Kidney epithelial cell (primary cell): ENCODE measurements around the gene LCE3E. TPM values are rescaled to one million over a fixed set of nuclear protein-coding genes. Genes with fewer than 3 reads are reported as not detected.
"Not testable (repeated sequence)": the region's sequence is repeated elsewhere in the genome, so short reads cannot be mapped to it uniquely, and the experiment has no call there.

Experiments
- DNase-seq: peaks from one replicate; pipeline ENCODE4 v3.0.0-alpha.2; 2010; ENCODE audit warnings: low read depth
- H3K27me3 ChIP-seq: 2 replicates; pipeline ENCODE4 v1.6.0; 2011; ENCODE audit warnings: low read length; ENCODE audit not compliant: control insufficient read depth, insufficient read depth
- H3K36me3 ChIP-seq: 2 replicates; pipeline ENCODE4 v1.5.1; 2011; ENCODE audit warnings: low read length; ENCODE audit not compliant: control insufficient read depth, insufficient read depth
- H3K4me3 ChIP-seq: 2 replicates; pipeline ENCODE4 v1.5.1; 2011; ENCODE audit warnings: low read depth, mild to moderate bottlenecking, control low read depth, low read length
- CTCF ChIP-seq: IDR thresholded peaks from 2 replicates; pipeline ENCODE4 v1.5.1; 2011; ENCODE audit warnings: mild to moderate bottlenecking, moderate library complexity, low read length, control low read depth, inconsistent platforms; ENCODE audit not compliant: insufficient read depth, poor library complexity, severe bottlenecking
- total RNA-seq: library from RNA; depleted of rRNA; stranded (reverse); fragments of >200 nt; gene quantifications from 2 replicates; pipeline ENCODE4 v1.2.3, GENCODE V29; 2015

Gene LCE3E
- total RNA-seq, 1 donor from 2014 or later = not detected

- no peak within 1 kb of the TSS for H3K4me3 ChIP-seq
- H3K36me3 ChIP-seq = no peaks in the 10 kb centered on the region
- no peaks in the 10 kb centered on the region for H3K27me3 ChIP-seq
- DNase-seq = no peak
- TF ChIP-seq CTCF = no peak
These were observed 13.9 kb upstream of the LCE3E start, which contains the start of gene LCE3D for GRCh38 chr1:152580433-152580832. Gene LCE3D, minus strand, starts transcription at chr1:152580516. Its CDS starts 580 bp downstream, at chr1:152579936.

GRCh38 chr1:152579526-152579925 is 12.9 kb upstream of the LCE3E start:
- not testable (repeated sequence) for DNase-seq

GRCh38 chr1:152577168-152577567 is 10.6 kb upstream of the LCE3E start:
- H3K36me3 ChIP-seq = no peaks in the 10 kb centered on the region
- no peak for DNase-seq
- no peak for TF ChIP-seq CTCF
- no peak overlapping the region for H3K4me3 ChIP-seq
- no peaks in the 10 kb centered on the region for H3K27me3 ChIP-seq

More at GRCh38 chr1:152579526-152579925, 12.9 kb upstream of the LCE3E start:
- not testable (repeated sequence) for H3K27me3 ChIP-seq, H3K36me3 ChIP-seq, H3K4me3 ChIP-seq

GRCh38 chr1:152565535-152566215 is 905 bp downstream of the LCE3E start:
- no peak for DNase-seq
- TF ChIP-seq CTCF = no peak
- no peaks in the 10 kb centered on the region for H3K36me3 ChIP-seq
- H3K27me3 ChIP-seq = no peaks in the 10 kb centered on the region
- H3K4me3 ChIP-seq = no peak overlapping the region

DNA sequence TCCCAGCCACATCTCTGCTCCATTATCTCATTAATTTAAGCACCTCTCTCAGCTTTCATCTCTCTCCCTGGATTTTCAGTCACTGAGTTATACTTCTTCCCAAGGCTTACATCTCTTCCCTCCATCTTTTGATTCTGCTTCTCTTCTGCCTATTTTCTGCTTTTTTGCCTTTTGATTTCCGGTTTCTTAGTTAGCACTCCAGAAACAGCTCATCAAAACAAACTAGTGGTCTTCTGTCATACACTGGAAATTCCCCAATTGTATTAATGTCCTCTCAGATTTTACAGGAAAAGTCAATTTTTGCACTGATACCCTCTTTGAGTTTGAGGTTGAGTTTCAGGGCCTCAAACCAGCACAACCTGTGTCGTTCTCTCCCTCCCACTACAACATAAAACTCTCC is 1.5 kb downstream of the LCE3E start:
- Histone ChIP-seq H3K36me3 (no peaks in the 10 kb centered on the region), H3K27me3 (no peaks in the 10 kb centered on the region), H3K4me3 (no peak overlapping the region)
- DNase-seq = no peak
- TF ChIP-seq CTCF = no peak

GRCh38 chr1:152548358-152548757 is 18.2 kb downstream of the LCE3E start:
- DNase-seq, H3K36me3 ChIP-seq, H3K4me3 ChIP-seq, H3K27me3 ChIP-seq: not testable (repeated sequence)

DNA sequence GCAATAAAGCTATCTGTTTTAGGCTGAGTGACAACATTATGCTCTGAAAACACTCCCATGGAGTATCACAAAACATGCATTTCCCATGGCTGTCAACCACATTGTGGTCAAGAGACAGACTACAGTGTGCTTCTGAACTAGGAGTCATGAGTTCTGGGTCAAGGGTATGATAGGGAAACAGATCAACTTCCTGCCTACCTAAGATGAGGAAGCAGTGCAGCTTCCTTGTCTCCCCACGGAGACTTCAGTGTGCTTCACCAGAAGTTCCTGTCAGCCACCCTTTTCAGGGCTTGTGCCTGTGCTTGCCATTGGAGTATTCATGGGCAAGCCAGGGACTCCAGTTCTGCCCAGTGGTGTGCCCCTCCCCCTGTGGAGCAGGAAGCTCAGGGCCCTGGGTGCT is 19.9 kb downstream of the LCE3E start:
- H3K4me3 ChIP-seq = no peak overlapping the region
- DNase-seq = no peak
- no peak for TF ChIP-seq CTCF

More for the DNA sequence above, 19.9 kb downstream of the LCE3E start:
- H3K27me3 ChIP-seq = no peaks in the 10 kb centered on the region
- H3K36me3 ChIP-seq = no peaks in the 10 kb centered on the region
